EL (cell line): ENCODE data around the gene NFKBIB.
"Not testable (repeated sequence)": the region's sequence is repeated elsewhere in the genome, so short reads cannot be mapped to it uniquely, and the experiment has no call there.

Experiments used
- DNase-seq: peaks from one replicate; pipeline ENCODE4 v3.0.0-alpha.2; 2016

NFKBIB gene, protein sequence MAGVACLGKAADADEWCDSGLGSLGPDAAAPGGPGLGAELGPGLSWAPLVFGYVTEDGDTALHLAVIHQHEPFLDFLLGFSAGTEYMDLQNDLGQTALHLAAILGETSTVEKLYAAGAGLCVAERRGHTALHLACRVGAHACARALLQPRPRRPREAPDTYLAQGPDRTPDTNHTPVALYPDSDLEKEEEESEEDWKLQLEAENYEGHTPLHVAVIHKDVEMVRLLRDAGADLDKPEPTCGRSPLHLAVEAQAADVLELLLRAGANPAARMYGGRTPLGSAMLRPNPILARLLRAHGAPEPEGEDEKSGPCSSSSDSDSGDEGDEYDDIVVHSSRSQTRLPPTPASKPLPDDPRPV

DNA sequence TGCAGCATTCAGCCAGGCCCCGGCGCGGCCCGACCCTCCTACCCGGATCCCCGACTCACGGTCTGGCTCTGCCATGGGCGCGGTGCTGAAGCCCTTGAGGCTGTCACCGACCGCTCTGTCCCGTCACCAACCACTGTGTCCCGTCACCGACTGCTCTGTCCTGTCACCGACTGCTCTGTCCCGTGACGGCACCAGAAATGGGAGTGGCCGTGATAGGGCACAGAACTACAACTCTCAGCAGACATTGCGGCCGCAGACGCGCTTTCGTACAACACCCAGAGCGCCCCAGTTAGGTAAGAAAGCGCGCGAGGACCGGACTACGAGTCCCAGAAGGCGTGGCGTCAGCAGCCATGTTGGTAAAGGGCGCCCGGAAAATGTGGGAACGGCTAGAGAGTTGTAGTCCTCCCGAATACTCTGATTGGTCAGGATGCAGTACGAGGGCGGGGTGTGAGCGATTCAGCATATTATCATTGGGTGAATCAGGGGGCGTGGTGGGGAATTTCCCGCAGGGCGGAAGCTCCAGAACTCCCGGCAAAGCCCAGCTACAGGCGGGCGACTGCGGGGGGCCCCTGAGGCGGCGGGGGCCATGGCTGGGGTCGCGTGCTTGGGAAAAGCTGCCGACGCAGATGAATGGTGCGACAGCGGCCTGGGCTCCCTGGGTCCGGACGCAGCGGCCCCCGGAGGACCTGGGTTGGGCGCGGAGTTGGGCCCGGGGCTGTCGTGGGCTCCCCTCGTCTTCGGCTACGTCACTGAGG, at the start of gene NFKBIB, which contains the start of gene SIRT2:
Gene NFKBIB (plus strand): TSS at position 523 of the 755 bp plus-strand sequence. CDS start 64 bp downstream, at position 587.
Gene SIRT2 (minus strand): TSS at position 172 of the 755 bp plus-strand sequence. CDS start 97 bp downstream, at position 75.
- DNase-seq, result peak; percentile 100

DNA sequence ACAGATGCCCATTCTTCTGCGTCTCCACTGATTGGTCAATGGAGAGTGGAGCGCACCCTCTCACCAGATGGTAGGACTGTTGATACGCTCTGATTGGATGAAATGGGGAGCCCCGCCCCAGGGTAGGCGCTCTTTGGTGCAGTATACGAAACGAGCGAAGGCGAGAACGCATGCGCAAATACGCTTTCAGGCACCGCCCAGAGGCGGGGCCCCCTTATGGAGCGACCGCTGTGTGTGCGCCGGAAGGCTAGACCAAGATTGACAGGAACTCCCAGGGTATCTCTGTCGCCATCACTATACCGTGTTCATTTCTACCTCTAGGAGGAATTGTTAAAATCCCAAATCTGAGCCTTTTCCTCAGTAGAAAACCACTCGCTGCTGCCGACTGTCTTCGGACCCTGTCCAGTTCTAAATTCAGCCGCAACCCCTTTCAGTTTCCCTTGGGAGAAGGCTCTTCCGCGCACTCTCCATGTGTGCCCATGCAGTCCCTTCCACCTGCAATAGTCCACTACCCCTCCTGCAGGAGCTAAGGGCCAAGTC, 49.3 kb upstream of the NFKBIB start:
- no peak for DNase-seq

DNA sequence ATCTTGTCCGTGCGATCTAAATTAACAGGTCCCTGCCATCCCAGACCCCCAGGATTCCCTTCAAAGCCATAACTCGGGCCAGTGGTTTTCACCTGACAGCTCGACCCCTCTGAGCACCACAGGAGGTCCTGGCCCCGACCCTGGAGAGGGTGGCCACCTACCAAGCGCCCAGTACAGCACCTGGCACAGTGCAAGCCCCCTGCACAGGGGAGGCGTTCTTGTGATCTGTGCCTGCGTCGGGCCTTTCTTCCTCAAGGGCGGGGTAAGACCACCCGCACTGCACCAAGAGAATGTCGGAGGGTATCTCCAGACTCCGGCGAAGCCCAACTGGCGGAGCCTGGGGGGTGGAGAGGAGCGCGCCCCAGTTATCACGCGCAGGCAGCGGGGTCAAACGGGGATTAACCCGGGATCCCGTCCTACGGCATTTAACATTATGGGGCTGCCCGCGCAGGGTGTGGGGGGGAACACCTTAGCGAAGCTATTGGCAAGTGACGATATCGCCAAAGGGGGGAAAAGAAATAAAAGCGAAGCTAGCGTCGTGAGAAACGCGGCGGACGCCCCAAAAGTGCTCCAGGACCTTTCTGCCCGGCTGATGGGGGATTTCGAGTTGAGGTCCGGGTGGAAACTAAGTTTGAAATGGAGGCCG, 48.7 kb upstream of the NFKBIB start:
- no peak for DNase-seq

DNA sequence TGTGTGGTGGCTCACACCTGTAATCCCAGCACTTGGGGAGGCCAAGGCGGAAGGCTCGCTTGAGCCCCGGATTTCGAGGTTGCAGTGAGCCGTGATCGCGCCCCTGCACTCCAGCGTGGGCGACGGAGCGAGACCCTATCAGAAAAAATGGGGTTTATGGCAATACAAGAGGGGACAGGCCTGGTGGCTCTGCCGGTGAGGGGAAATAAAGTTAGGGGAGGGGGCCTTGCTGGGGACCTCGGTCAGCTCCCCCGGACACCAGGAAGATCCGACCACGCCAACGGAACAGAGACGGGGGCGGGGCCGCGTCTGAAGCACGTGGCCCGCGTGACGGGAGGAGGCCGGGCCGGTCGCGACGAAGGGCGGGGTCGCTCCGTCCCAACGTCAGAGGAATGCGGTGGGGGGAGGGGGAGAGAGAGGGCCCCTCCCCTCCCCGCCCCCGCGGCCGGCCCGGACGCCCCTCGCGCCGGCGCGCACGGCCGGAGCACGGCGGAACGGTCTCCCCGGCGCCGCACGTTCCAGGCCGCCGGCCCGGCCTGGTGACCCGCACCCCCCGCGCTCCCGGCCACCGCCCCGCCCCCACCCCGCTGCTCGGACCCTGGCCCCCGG, 48.0 kb upstream of the NFKBIB start:
- peak; percentile 91 for DNase-seq

DNA sequence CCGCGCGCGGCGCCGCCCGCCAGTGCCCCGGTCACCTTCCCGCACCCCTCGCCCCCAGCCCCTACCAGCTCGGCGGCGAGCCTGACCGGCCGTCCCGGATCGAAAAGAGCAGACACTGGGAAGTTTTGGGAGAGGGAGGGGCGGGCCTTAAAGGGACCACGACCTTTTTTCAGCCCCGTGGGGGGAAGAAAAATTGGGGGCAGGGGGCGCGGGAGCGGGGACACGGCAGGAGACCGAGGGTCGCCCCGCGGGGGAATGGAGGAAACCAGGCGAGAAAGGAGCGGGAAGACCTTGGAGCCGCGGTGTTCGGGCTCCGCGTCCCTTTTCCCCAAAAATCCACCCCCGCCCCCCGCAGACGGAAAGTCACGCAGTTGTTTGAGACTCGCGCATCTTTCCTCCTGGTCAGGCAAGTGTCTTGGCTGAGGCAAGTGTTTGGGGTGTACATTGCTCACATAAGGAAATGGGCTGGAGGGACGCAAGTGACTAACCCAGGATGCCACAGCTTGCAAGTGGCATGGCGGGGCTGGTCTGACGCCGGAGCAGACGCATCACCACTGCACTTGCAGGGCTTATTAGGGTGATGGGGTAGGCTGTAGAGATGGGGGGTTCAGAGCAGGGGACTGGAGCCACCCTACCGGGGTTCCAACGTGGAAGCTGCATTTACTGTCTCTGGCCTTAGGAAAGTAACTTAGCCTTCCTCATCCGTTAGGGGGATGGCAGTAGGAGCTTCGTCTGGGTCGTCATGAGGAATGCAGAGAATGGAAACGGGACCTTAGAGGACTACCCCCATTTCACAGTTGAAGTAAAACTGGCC, 47.3 kb upstream of the NFKBIB start:
- peak; percentile 81 for DNase-seq

DNA sequence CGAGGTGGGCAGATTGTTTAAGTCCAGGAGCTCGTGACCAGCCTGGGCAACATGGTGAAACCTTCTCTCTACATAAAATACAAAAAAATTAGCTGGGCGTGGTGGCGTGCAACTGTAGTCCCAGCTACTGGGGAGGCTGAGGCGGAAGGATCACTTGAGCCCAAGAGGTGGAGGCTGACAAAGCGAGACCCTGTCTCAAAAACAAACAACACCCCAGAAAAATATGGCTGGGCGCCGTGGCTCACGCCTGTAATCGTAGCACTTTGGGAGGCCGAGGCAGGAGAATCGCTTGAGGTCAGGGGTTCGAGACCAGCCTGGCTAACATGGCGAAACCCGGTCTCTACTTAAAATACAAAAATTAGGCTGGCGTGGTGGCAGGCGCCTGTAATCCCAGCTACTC, 46.6 kb upstream of the NFKBIB start:
- DNase-seq, result no peak

DNA sequence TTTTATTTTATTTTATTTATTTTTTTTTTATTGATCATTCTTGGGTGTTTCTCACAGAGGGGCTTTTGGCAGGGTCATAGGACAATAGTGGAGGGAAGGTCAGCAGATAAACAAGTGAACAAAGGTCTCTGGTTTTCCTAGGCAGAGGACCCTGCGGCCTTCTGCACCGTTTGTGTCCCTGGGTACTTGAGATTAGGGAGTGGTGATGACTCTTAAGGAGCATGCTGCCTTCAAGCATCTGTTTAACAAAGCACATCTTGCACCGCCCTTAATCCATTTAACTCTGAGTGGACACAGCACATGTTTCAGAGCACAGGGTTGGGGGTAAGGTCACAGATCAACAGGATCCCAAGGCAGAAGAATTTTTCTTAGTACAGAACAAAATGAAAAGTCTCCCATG, 44.8 kb upstream of the NFKBIB start:
- not testable (repeated sequence) for DNase-seq

DNA sequence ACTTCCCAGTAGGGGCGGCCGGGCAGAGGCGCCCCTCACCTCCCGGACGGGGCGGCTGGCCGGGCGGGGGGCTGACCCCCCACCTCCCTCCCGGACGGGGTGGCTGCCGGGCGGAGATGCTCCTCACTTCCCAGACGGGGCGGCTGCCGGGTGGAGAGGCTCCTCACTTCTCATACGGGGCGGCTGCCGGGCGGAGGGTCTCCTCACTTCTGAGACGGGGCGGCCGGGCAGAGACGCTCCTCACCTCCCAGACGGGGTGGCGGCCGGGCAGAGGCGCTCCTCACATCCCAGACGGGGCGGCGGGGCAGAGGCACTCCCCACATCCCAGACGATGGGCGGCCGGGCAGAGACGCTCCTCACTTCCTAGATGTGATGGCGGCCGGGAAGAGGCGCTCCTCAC, 44.0 kb upstream of the NFKBIB start:
- not testable (repeated sequence) for DNase-seq

DNA sequence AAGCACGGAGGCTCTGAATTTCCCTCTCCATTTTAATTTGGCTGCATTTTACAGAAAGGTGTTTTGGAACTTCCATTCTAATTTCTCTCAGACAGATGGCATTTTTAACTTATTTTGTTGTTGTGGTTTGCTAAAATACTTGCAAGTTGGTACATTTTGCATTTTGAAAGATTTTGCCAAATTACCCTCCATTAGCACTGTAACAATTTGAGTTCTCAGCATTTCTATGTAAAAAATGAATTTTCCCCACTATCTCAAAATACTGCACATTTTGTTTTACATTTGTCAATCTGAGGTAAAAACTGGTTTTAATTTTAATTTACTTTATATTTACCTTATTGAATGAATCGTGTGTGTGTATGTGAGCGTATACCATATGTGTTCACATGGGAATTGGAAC, 43.0 kb upstream of the NFKBIB start:
- DNase-seq, result no peak

DNA sequence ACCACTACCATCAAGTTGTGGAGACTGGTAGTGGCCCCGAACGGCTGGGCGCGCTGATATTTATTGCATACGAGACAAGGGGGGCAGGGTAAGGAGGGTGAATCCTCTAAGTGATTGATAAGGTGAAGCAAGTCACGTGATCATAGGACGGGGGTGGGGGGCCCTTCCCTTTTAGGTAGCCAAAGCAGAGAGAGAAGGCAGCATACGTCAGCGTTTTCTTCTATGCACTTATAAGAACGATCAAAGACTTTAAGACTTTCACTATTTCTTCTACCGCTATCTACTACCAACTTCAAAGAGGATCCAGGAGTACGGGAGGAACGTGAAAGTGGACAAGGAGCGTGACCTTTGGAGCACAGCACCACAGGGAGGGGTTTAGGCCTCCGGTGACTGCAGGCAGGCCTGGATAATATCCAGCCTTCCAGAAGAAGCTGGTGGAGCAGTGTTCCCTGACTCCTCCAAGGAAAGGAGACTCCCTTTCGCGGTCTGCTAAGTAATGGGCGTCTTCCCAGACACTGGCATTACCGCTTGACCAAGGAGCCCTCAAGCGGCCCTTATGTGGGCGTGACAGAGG, 40.1 kb upstream of the NFKBIB start:
- DNase-seq, result not testable (repeated sequence)

DNA sequence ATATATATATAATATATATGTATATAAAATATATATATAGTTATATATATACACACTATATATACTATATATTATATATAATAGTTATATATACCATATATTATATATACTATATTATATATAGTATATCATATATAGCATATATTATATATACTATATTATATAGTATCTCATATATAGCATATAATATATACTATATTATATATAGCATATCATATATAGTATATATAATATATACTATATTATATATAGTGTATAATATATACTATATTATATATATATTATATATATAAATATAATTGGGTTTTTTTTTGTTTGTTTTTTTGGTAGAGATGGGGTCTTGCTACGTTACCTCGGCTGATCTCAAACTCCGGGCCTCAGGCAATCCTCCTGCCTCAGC, 38.4 kb upstream of the NFKBIB start:
- no peak for DNase-seq

DNA sequence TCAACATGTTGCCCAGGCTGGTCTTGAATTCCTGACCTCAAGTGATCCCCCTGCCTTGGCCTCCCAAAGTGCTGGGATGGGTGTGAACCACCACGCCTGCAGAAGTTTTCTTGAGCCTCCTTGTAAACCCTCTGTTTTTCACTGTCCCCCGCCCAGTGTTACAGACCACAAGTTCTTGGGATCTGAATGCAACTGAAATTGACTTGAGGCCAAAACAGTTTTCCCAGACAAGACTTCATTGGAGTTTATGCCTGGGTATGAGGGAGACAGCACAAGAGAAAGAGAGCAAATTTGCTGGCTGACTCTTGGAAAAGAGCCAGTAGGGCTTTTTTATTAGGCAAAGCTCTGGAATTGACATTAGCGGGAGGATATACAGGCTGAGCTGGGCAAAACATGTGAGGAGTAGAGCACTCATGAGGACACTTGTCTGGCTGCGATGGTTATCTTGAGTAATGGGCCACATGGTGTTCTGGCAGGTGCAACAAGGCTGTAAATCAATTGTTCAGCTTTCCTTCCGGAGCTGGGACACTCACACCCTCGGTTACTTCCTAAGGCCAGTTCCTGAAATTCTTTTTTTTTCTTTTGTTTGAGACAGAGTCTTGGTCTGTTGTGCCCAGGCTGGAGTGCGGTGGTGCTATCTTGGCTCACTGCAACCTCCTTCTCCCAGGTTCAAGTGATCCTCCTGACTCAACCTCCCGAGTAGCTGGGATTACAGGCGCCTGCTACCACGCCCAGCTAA, 37.3 kb upstream of the NFKBIB start:
- DNase-seq, result peak; percentile 30

DNA sequence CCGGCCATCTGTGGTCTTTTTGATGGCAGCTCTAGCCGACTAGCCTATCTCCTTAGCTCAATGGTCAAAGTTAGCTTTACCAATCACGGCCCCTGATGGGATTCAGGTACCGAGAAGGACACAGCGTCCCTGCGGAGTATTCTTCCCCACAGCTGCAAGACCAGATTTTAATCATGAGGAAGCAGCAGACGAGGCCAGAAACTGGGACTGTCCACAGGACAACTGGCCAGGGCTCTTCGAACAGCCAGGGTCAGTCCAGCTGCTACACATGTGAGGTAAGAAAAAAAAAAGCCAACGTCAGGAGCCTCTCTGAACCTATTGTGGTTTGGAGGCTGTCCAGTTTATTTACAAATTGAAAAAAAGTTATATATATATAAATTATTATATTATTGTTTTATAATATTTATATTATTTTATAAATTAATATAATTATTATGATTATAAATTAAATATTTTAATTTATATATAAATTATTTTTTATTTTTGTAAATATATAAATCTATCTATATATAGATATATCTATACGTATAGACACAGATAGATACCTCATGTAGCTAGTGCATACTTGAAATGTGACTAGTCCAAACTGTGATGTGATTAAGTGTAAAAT, 32.5 kb upstream of the NFKBIB start:
- no peak for DNase-seq

DNA sequence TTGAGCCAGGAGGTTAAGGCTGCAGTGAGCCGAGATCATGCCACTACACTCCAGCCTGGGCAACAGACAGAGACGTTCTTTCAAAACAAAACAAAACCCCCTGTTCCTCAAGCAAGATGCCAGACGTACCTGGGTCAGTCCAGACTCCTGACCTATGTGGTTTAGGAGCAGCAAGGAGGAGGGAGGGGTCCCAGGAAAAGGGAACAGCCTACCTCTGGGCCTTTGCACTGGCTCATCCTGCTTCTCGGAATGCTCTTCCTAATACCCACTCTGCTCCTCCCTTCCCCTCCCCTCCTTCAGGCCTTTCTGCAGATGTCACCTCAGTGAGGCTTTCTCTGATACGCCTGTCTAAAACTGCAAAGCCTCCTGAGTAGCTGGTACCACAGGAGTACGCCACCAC, 31.2 kb upstream of the NFKBIB start:
- no peak for DNase-seq

DNA sequence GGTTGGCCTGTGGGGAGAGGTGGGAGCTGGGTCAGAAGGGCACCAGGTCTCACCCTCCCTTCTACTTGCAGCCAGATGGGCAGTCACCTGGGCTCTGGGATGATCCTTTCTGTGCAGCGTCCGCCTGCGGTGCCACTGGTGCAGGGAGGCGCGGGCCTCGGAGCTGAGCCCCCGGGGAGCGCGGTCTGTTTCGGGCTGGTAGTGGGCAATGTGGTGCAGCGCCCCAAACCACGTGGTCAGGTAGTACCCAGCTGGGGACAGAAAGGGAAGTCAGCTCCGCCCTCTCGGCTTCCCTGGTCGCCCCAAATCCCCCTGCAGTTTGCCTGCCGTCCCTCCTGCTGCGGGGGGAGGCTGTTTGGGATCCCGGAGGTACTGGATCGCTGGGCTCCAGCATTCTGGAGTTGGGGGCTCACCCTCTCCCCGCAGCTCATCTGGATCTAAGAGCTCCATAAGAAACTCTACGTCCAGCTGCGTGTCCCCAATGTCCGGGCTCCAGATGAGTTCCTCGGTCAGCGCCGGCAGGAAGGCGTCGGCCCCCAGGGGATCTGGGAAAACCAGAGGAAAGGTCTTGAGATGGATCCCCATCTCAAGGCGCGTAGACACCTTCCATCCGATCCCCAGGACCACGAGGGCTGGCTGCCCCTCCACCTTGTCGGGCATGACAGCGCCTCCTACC, 30.5 kb upstream of the NFKBIB start:
- no peak for DNase-seq

DNA sequence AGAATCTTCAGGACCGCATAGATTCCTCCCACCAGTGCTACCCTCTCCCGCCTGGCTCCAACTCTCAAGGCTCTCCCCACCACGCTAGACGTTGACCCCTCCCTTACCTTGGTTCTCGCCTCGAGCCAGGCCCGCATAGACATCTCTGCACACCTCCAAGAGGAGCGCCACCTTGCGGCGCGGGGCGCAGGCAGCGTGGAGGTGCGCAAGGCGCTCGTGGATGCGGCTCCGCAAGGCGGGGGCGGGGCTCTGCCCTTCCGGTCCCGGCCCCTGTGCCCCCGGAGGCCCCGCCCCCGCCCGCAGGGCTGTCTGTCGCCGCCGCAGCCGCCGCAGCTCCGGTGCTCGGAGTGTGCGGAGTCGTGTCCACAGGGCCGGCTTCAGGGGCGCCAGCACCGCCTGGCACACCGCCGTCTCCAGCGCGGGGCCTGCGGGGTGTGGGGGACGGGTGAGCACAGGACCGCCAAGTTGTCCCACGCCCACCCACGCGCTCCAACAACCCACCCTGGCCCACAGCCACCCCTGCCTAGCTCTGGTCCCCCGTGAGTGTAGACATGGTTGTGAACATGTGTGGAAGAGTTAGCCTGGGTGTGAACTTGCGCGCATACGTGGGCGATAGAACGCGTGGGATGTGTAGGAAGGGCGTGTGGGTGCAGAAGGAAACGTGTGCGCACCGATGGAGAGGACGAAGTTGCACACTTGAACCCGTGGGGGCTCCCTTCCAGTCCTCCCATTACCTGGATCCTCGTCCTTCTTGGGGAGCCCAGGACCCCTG, 29.7 kb upstream of the NFKBIB start:
- peak; percentile 77 for DNase-seq

DNA sequence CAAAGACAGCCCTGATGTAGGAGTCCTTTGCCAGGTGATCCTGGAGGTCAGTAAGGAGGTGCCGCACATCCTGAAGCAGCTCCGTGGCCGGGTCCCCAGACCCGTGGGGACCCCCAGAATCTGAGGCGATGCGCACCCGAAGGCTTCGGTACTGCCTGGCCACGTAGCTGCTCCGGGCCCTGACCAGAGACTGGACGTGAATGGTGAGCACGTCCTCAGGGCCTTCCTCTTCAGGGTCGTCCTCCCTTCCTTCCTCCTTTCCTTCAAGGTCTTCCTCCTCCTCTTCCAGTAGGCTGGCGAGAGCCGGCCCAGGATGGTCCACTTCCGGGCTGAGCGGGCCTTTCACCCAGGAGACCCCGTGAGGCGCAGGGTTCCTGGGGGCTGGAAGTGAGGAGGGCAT, 29.2 kb upstream of the NFKBIB start:
- no peak for DNase-seq

DNA sequence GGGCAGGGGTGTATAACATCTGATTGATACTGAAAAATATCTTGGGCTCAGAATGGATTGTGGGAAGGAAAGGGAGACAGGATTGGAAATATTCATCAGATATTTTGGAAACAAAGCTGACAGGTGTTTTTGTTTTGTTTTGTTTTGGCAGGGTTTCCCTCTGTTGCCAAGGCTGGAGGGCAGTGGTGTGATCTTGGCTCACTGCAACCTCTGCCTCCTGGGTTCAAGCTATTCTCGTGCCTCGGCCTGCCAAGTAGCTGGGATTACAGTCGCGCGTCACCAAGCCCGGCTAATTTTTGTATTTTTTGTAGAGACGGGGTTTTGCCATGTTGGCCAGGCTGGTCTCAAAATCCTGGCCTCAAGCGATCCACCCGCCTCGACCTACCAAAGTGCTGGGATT, 26.4 kb upstream of the NFKBIB start:
- DNase-seq, result not testable (repeated sequence)
